SK-N-MC (cell line): Measurements from ENCODE around the gene PAQR7.

Experiments
- EZH2 ChIP-seq: fragments of 200-600 bp; sonication (generic); IDR thresholded peaks from one replicate; pipeline ENCODE4 v1.6.1; 2017; ENCODE audit warnings: antibody characterized with exemption
- POLR2AphosphoS5 ChIP-seq: IDR thresholded peaks from 2 replicates; pipeline ENCODE4 v1.6.1; 2012; ENCODE audit warnings: mild to moderate bottlenecking, low read depth, low read length, borderline replicate concordance

GRCh38 chr1:25831569-25832196, 43.8 kb downstream of the PAQR7 start:
- TF ChIP-seq POLR2AphosphoS5 (no peak), EZH2 (no peak)
